NCI-H128 (cell line): ENCODE data around the gene ARHGEF19.

ENCODE experiments used
- DNase-seq: peaks from one replicate; lab custom pipeline; 2025; ENCODE audit not compliant: unreplicated experiment; lab: John Stamatoyannopoulos, UW

Gene ARHGEF19

GRCh38 chr1:16151196-16151994, 61.1 kb downstream of the ARHGEF19 start:
- DNase-seq, result no peak

DNA sequence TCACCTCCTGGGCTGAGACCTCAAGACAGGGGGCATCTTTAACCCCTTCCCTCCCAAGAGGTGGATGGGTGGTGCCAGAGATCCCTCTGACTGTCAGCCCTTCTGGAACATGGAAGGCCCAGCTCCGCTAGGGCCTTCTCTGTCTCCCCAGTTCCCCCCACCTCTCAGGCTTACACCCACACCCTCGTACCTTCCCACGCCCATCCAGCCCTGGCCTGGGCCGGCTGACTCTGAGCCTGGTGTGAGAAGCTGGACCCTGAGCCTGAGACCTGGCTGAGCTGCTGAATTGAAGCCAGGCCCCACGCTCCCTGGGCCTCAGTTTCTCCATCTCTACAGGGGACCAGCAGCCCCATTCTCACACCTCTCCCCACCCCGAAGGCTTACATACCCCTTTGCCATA, 61.9 kb downstream of the ARHGEF19 start:
- DNase-seq, result no peak

- no peak for DNase-seq
These were observed 62.6 kb downstream of the ARHGEF19 start for GRCh38 chr1:16149702-16150488.

DNA sequence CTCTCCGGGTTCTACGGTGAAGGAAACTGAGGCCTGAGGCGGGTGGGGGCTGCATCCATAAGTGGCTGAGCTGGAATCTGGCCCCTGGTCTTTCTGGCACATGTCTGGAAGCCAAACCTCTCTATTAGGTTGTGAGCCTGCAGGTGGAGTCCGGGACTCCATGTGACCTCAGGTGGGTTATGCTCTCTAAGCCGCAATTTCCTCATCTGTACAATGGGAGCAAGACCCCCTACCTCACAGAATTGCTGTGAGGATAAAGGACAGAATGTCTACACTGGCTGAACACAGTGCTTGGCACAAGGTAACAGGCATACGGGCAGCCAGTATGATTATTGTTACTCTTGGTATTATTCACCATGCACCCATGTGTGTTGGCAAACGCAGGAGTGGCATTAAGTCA, 63.3 kb downstream of the ARHGEF19 start:
- DNase-seq, result no peak

- DNase-seq, result no peak
These were observed 63.9 kb downstream of the ARHGEF19 start for GRCh38 chr1:16148329-16149092.
